Neural progenitor cell (in vitro differentiated cells): Measurements from ENCODE around the gene CDC42BPG. TPM values are rescaled to one million over a fixed set of nuclear protein-coding genes. Genes with fewer than 3 reads are reported as not detected.

ENCODE experiments used
- DNase-seq: peaks from one replicate; pipeline ENCODE4 v3.0.0-alpha.2; 2016; ENCODE audit warnings: low spot score
- H2AFZ ChIP-seq: fragments of 200-600 bp; sonication (generic); replicated peaks from 2 replicates; pipeline ENCODE4 v1.6.1; 2016; ENCODE audit warnings: antibody characterized with exemption
- H3F3A ChIP-seq: fragments of 200-600 bp; sonication (generic); 2 replicates; pipeline ENCODE4 v1.6.1; 2016; ENCODE audit warnings: antibody characterized with exemption, low read depth
- H3K27ac ChIP-seq: fragments of 200-600 bp; sonication (generic); 2 replicates; pipeline ENCODE4 v1.5.1; 2016; ENCODE audit warnings: mild to moderate bottlenecking
- H3K27me3 ChIP-seq: fragments of 200-600 bp; sonication (generic); 2 replicates; pipeline ENCODE4 v1.6.1; 2016; ENCODE audit warnings: mild to moderate bottlenecking, moderate library complexity
- H3K36me3 ChIP-seq: fragments of 200-600 bp; sonication (generic); 2 replicates; pipeline ENCODE4 v1.5.1; 2016
- H3K4me1 ChIP-seq: fragments of 200-600 bp; sonication (generic); 2 replicates; pipeline ENCODE4 v1.6.1; 2016; ENCODE audit warnings: mixed run types
- H3K4me2 ChIP-seq: fragments of 200-600 bp; sonication (generic); 2 replicates; pipeline ENCODE4 v1.6.1; 2016
- H3K4me3 ChIP-seq: fragments of 200-600 bp; sonication (generic); 2 replicates; pipeline ENCODE4 v1.5.1; 2016
- H3K79me2 ChIP-seq: fragments of 200-600 bp; sonication (generic); 2 replicates; pipeline ENCODE4 v1.6.1; 2016; ENCODE audit warnings: low read depth
- H3K9ac ChIP-seq: fragments of 200-600 bp; sonication (generic); 2 replicates; pipeline ENCODE4 v1.6.1; 2016
- H3K9me3 ChIP-seq: fragments of 200-600 bp; sonication (generic); 2 replicates; pipeline ENCODE4 v1.5.1; 2016; ENCODE audit warnings: low read depth
- H4K20me1 ChIP-seq: fragments of 200-600 bp; sonication (generic); 2 replicates; pipeline ENCODE4 v1.6.1; 2016; ENCODE audit warnings: low read depth
- H3K27ac Mint-ChIP-seq: 3 replicates; pipeline ENCODE4 v1.8.0; 2021; ENCODE audit warnings: mixed read lengths
- H3K27me3 Mint-ChIP-seq: 2 replicates; pipeline ENCODE4 v1.8.0; 2022; ENCODE audit warnings: low read depth, mild to moderate bottlenecking, inconsistent platforms, moderate library complexity, mixed read lengths; ENCODE audit not compliant: insufficient read depth
- H3K36me3 Mint-ChIP-seq: 3 replicates; pipeline ENCODE4 v1.8.0; 2021; ENCODE audit warnings: mixed read lengths
- H3K4me1 Mint-ChIP-seq: 3 replicates; pipeline ENCODE4 v1.8.0; 2021; ENCODE audit warnings: mixed read lengths
- H3K4me3 Mint-ChIP-seq: 3 replicates; pipeline ENCODE4 v1.8.0; 2021; ENCODE audit warnings: mild to moderate bottlenecking, moderate library complexity, mixed read lengths
- H3K9me3 Mint-ChIP-seq: 3 replicates; pipeline ENCODE4 v1.8.0; 2020; ENCODE audit warnings: mixed read lengths
- EZH2 ChIP-seq: fragments of 200-600 bp; sonication (generic); IDR thresholded peaks from 2 replicates; pipeline ENCODE4 v1.6.1; 2017; ENCODE audit warnings: antibody characterized with exemption, mild to moderate bottlenecking, moderate library complexity
- EZH2phosphoT487 ChIP-seq: fragments of 200-600 bp; sonication (generic); IDR thresholded peaks from 2 replicates; pipeline ENCODE4 v1.6.1; 2017; ENCODE audit warnings: antibody characterized with exemption
- total RNA-seq: library from RNA; depleted of rRNA; stranded (reverse); fragments of >200 nt; gene quantifications from 2 replicates; pipeline ENCODE4 v1.2.3, GENCODE V29; 2015; ENCODE audit warnings: low replicate concordance
- TF ChIP-seq, protein P1 (sequence below): fragments of 200-600 bp; sonication (generic); IDR thresholded peaks from 2 replicates; pipeline ENCODE4 v1.5.1; 2017; ENCODE audit warnings: antibody characterized with exemption, mild to moderate bottlenecking

CDC42BPG gene
- total RNA-seq, 1 donor from 2014 or later = 0.62 TPM

DNA sequence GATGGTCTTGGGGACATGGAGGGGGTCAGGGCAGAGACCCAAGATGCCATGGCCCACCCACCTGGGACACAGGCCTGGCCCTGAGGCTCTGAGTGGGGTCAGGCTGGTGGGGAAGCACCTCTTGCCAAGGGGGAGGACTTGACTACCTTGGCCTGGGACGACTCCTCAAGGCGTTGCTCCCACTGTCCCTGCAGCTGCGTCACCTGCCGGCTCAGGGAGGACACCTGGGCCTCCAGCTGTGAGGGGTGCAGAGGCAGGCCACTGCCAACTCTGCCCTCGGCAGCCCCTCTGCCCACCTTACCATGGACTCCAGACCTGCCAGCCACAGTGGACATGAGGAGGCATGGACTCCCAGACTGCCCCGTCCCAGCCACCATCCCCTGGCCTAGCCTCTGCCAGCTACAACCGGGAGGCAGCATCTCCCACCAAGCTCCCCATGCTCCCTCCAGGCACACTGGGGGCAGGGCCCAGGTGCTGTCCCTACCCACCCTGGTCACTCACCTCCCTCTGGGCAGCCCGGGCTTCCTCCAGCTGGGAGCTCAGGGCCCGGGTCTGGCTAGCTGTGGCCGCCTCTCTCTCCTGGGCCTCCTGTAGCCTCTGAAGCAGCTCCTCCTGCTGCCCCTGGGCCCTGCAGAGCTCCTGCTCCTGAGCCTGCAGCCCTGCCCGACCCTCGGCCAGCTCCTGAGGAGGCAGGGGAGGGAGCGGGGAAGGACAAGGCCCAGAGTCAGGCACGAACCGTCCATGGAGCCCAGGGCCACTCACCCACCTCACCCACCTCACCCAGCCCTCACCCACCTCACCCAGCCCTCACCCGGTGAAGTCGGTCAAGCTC lies 8.6 kb downstream of the CDC42BPG start:
- H3K27me3 Mint-ChIP-seq = peaks cover 5% of the 10 kb centered on the region
- H3K4me1 Mint-ChIP-seq = peaks cover 5% of the 10 kb centered on the region
- TF ChIP-seq, protein P1, sequence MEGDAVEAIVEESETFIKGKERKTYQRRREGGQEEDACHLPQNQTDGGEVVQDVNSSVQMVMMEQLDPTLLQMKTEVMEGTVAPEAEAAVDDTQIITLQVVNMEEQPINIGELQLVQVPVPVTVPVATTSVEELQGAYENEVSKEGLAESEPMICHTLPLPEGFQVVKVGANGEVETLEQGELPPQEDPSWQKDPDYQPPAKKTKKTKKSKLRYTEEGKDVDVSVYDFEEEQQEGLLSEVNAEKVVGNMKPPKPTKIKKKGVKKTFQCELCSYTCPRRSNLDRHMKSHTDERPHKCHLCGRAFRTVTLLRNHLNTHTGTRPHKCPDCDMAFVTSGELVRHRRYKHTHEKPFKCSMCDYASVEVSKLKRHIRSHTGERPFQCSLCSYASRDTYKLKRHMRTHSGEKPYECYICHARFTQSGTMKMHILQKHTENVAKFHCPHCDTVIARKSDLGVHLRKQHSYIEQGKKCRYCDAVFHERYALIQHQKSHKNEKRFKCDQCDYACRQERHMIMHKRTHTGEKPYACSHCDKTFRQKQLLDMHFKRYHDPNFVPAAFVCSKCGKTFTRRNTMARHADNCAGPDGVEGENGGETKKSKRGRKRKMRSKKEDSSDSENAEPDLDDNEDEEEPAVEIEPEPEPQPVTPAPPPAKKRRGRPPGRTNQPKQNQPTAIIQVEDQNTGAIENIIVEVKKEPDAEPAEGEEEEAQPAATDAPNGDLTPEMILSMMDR = no peak
- TF ChIP-seq EZH2phosphoT487 (no peak), EZH2 (no peak)
- H3K36me3 Mint-ChIP-seq = no peaks in the 10 kb centered on the region
- no peak overlapping the region for H2AFZ ChIP-seq
- no peak overlapping the region for H3K4me3 ChIP-seq
- no peaks in the 10 kb centered on the region for H3F3A ChIP-seq
- H3K27me3 ChIP-seq = no peaks in the 10 kb centered on the region
- H4K20me1 ChIP-seq = no peaks in the 10 kb centered on the region
- no peaks in the 10 kb centered on the region for H3K79me2 ChIP-seq
- no peaks in the 10 kb centered on the region for H3K4me1 ChIP-seq
- H3K9me3 ChIP-seq = no peaks in the 10 kb centered on the region
- H3K27ac ChIP-seq = no peak overlapping the region
- H3K9me3 Mint-ChIP-seq = no peaks in the 10 kb centered on the region
- no peak overlapping the region for H3K27ac Mint-ChIP-seq
- no peak overlapping the region for H3K4me3 Mint-ChIP-seq
- H3K36me3 ChIP-seq = no peaks in the 10 kb centered on the region
- H3K4me2 ChIP-seq = no peak overlapping the region
- no peak overlapping the region for H3K9ac ChIP-seq
- no peak for DNase-seq

GRCh38 chr11:64834723-64835615 lies 9.5 kb downstream of the CDC42BPG start:
- TF ChIP-seq, protein P1 = no peak
- peaks cover 5% of the 10 kb centered on the region for H3K27me3 Mint-ChIP-seq
- Histone ChIP-seq H4K20me1 (no peaks in the 10 kb centered on the region), H3K36me3 (no peaks in the 10 kb centered on the region), H3K4me2 (no peak overlapping the region), H3K27me3 (no peaks in the 10 kb centered on the region), H3K9me3 (no peaks in the 10 kb centered on the region), H3K79me2 (no peaks in the 10 kb centered on the region), H3K9ac (no peak overlapping the region), H3K27ac (no peak overlapping the region), H2AFZ (no peak overlapping the region), H3K4me3 (no peak overlapping the region), H3K4me1 (no peaks in the 10 kb centered on the region), H3F3A (no peaks in the 10 kb centered on the region)
- H3K4me1 Mint-ChIP-seq = peaks cover 7% of the 10 kb centered on the region
- DNase-seq = no peak
- H3K27ac Mint-ChIP-seq = no peak overlapping the region
- no peak overlapping the region for H3K4me3 Mint-ChIP-seq
- no peaks in the 10 kb centered on the region for H3K36me3 Mint-ChIP-seq
- no peaks in the 10 kb centered on the region for H3K9me3 Mint-ChIP-seq

GRCh38 chr11:64834031-64834722 lies 10.3 kb downstream of the CDC42BPG start:
- no peak for DNase-seq
- no peaks in the 10 kb centered on the region for H3K9me3 ChIP-seq
- H3K4me1 ChIP-seq = no peaks in the 10 kb centered on the region
- no peak overlapping the region for H3K9ac ChIP-seq
- no peaks in the 10 kb centered on the region for H3K36me3 Mint-ChIP-seq
- no peak overlapping the region for H3K4me3 Mint-ChIP-seq
- H3K4me3 ChIP-seq = no peak overlapping the region
- no peak overlapping the region for H3K27ac ChIP-seq
- H3K9me3 Mint-ChIP-seq = no peaks in the 10 kb centered on the region
- H3K79me2 ChIP-seq = no peaks in the 10 kb centered on the region
- no peaks in the 10 kb centered on the region for H3K36me3 ChIP-seq
- H3K27me3 ChIP-seq = no peaks in the 10 kb centered on the region
- no peaks in the 10 kb centered on the region for H4K20me1 ChIP-seq
- H3K4me2 ChIP-seq = no peak overlapping the region
- H3K4me1 Mint-ChIP-seq = peaks cover 5% of the 10 kb centered on the region
- no peak overlapping the region for H3K27ac Mint-ChIP-seq
- H3K27me3 Mint-ChIP-seq = peaks cover 3% of the 10 kb centered on the region
- no peak for TF ChIP-seq EZH2phosphoT487
- TF ChIP-seq EZH2 = no peak
- TF ChIP-seq, protein P1 = no peak
- no peak overlapping the region for H2AFZ ChIP-seq
- no peaks in the 10 kb centered on the region for H3F3A ChIP-seq
